SK-N-MC (cell line): Measurements from ENCODE around the gene KAT8.

Experiments used
- EZH2 ChIP-seq: fragments of 200-600 bp; sonication (generic); IDR thresholded peaks from one replicate; pipeline ENCODE4 v1.6.1; 2017; ENCODE audit warnings: antibody characterized with exemption
- POLR2AphosphoS5 ChIP-seq: IDR thresholded peaks from 2 replicates; pipeline ENCODE4 v1.6.1; 2012; ENCODE audit warnings: mild to moderate bottlenecking, low read depth, low read length, borderline replicate concordance

- TF ChIP-seq POLR2AphosphoS5, result peak; percentile 91
- TF ChIP-seq EZH2, result no peak
Measured at GRCh38 chr16:31073970-31074813, 43.3 kb upstream of the KAT8 start, which contains the start of the genes ZNF646 and ZNF668.
